OCI-LY7 (cell line): Measurements from ENCODE around the gene USP6NL. TPM values are rescaled to one million over a fixed set of nuclear protein-coding genes. Genes with fewer than 3 reads are reported as not detected.

Experiments used
- BruUV-seq: library from RNA; stranded (reverse); fragments of 400-500 nt; replicated peaks from 2 replicates; lab custom pipeline; 2021; lab: Mats Ljungman, UMichigan
- CTCF ChIA-PET: fragments of 300-600 bp; sonication (Branson Sonifier 250); formaldehyde crosslinking; loops from one replicate; lab custom pipeline; 2022; ENCODE audit warnings: antibody characterized with exemption; ENCODE audit not compliant: unreplicated experiment; lab: Charles Lee
- POLR2A ChIA-PET: fragments of 300-600 bp; sonication (Branson Sonifier 250); formaldehyde crosslinking; loops from one replicate; lab custom pipeline; 2022; ENCODE audit warnings: antibody characterized with exemption; lab: Charles Lee
- DNase-seq: peaks from one replicate; pipeline ENCODE4 v3.0.0-alpha.2; 2015; ENCODE audit warnings: low spot score
- H2AFZ ChIP-seq: fragments of 200-600 bp; sonication (generic), shearing (Covaris generic); 2 replicates; pipeline ENCODE4 v1.6.1; 2014; ENCODE audit warnings: mild to moderate bottlenecking, antibody characterized with exemption, low read length, moderate library complexity
- H3K27ac ChIP-seq: fragments of 200-600 bp; sonication (generic); 2 replicates; pipeline ENCODE4 v1.5.1; 2014; ENCODE audit warnings: mixed run types, low read depth, mild to moderate bottlenecking, moderate library complexity, low read length, inconsistent platforms; ENCODE audit not compliant: poor library complexity, severe bottlenecking
- H3K36me3 ChIP-seq: fragments of 200-600 bp; sonication (generic); 2 replicates; pipeline ENCODE4 v1.6.1; 2014; ENCODE audit warnings: mild to moderate bottlenecking, antibody characterized with exemption, low read length, moderate library complexity, mixed read lengths; ENCODE audit not compliant: insufficient read depth
- H3K4me1 ChIP-seq: fragments of 200-600 bp; sonication (generic); 2 replicates; pipeline ENCODE4 v1.5.1; 2014; ENCODE audit warnings: mild to moderate bottlenecking, low read length; ENCODE audit not compliant: insufficient read depth, poor library complexity, severe bottlenecking
- H3K4me2 ChIP-seq: fragments of 200-600 bp; sonication (generic); 2 replicates; pipeline ENCODE4 v1.6.1; 2014; ENCODE audit warnings: mild to moderate bottlenecking, low read length
- H3K4me3 ChIP-seq: fragments of 200-600 bp; sonication (generic); 2 replicates; pipeline ENCODE4 v1.5.1; 2014; ENCODE audit warnings: mild to moderate bottlenecking, low read depth, low read length; ENCODE audit not compliant: poor library complexity, severe bottlenecking
- H3K79me2 ChIP-seq: fragments of 200-600 bp; sonication (generic); 2 replicates; pipeline ENCODE4 v1.6.1; 2016; ENCODE audit warnings: low read depth, mild to moderate bottlenecking, low read length, moderate library complexity, mixed read lengths; ENCODE audit not compliant: insufficient read depth
- H3K9me2 ChIP-seq: fragments of 200-600 bp; sonication (generic); 2 replicates; pipeline ENCODE4 v1.6.1; 2016; ENCODE audit warnings: mild to moderate bottlenecking, low read length, mixed read lengths; ENCODE audit not compliant: insufficient read depth
- H3K9me3 ChIP-seq: fragments of 200-600 bp; sonication (generic); 2 replicates; pipeline ENCODE4 v1.6.1; 2014; ENCODE audit warnings: mild to moderate bottlenecking, mixed run types, low read length, mixed read lengths
- H4K20me1 ChIP-seq: fragments of 200-600 bp; sonication (generic); 2 replicates; pipeline ENCODE4 v1.6.1; 2014; ENCODE audit warnings: mild to moderate bottlenecking, antibody characterized with exemption, low read length, moderate library complexity, mixed read lengths; ENCODE audit not compliant: insufficient read depth
- CTCF ChIP-seq: fragments of 200-600 bp; sonication (generic); conservative IDR thresholded peaks from 2 replicates; pipeline ENCODE4 v1.5.1; 2014; ENCODE audit warnings: mild to moderate bottlenecking, antibody characterized with exemption, low read length, moderate library complexity, mixed read lengths
- EZH2phosphoT487 ChIP-seq: fragments of 200-600 bp; sonication (generic); IDR thresholded peaks from 2 replicates; pipeline ENCODE4 v1.6.1; 2018; ENCODE audit warnings: low read depth, borderline replicate concordance, mild to moderate bottlenecking, mixed run types, antibody characterized with exemption, low read length, moderate library complexity, mixed read lengths
- intact Hi-C: fragments of 100-400 bp; cut with micrococcal nuclease; formaldehyde crosslinking; loops from one replicate; pipeline ENCODE4 v1.10.0; 2022; ENCODE audit not compliant: unreplicated experiment
- total RNA-seq, 2 experiments: library from RNA; depleted of rRNA in 1 of 2; stranded (reverse); fragments of >200 nt in 1 of 2; shearing (Covaris generic) in 1 of 2; gene quantifications; 2 replicates each; pipeline ENCODE4 v1.2.3, GENCODE V29; 2014 to 2022

USP6NL gene
- total RNA-seq, 2 experiments from 2014 or later: 41.7 to 59.7 TPM

- no peaks in the 10 kb centered on the region for H3K9me3 ChIP-seq
- no TSS peak for BruUV-seq
- H3K4me2 ChIP-seq: no peak overlapping the region
- H2AFZ ChIP-seq: no peak overlapping the region; the same call in 1 of the 2 replicates
- H4K20me1 ChIP-seq: no peaks in the 10 kb centered on the region
- no peaks in the 10 kb centered on the region for H3K36me3 ChIP-seq
- H3K27ac ChIP-seq: no peak overlapping the region
- no peaks in the 10 kb centered on the region for H3K79me2 ChIP-seq
- H3K4me1 ChIP-seq: peaks cover 12% of the 10 kb centered on the region
- ChIA-PET CTCF (no interaction called here), POLR2A (interaction anchor here (0.7 to 0.9 kb wide), 2 partner anchors 19 to 282 kb away, joined by 3 read pairs; no protein-coding TSS in a partner anchor)
- no peaks in the 10 kb centered on the region for H3K9me2 ChIP-seq
- TF ChIP-seq CTCF (no peak), EZH2phosphoT487 (no peak)
- no peak for DNase-seq
- intact Hi-C loops: no loop called here
- H3K4me3 ChIP-seq: no peak overlapping the region
Observed at GRCh38 chr10:11440250-11441150, 170.9 kb downstream of the USP6NL start.

- TF ChIP-seq CTCF: no peak
- TF ChIP-seq EZH2phosphoT487: no peak
- H3K36me3 ChIP-seq: no peaks in the 10 kb centered on the region
- no peak overlapping the region for H3K4me2 ChIP-seq
- no peak overlapping the region for H3K4me3 ChIP-seq
- H4K20me1 ChIP-seq: no peaks in the 10 kb centered on the region
- no peaks in the 10 kb centered on the region for H3K9me3 ChIP-seq
- no peak for DNase-seq
- intact Hi-C loops: no loop called here
- peaks cover 12% of the 10 kb centered on the region for H3K4me1 ChIP-seq
- BruUV-seq: no TSS peak
- POLR2A ChIA-PET: no interaction called here
- H3K79me2 ChIP-seq: no peaks in the 10 kb centered on the region
- no peak overlapping the region for H3K27ac ChIP-seq
- H2AFZ ChIP-seq: no peak overlapping the region
- CTCF ChIA-PET: no interaction called here
- H3K9me2 ChIP-seq: no peaks in the 10 kb centered on the region
Observed at GRCh38 chr10:11439523-11440053, 171.9 kb downstream of the USP6NL start.
